PC-9 (cell line): ENCODE data around the gene IREB2. TPM values are rescaled to one million over a fixed set of nuclear protein-coding genes. Genes with fewer than 3 reads are reported as not detected.

Experiments
- BruUV-seq: library from RNA; stranded (reverse); fragments of 400-500 nt; replicated peaks from 2 replicates; lab custom pipeline; 2021; lab: Mats Ljungman, UMichigan
- CTCF ChIA-PET: fragments of 300-600 bp; sonication (Branson Sonifier 250); formaldehyde crosslinking; loops from one replicate; lab custom pipeline; 2022; ENCODE audit warnings: antibody characterized with exemption; lab: Charles Lee
- POLR2A ChIA-PET: fragments of 300-600 bp; sonication (Branson Sonifier 250); formaldehyde crosslinking; loops from one replicate; lab custom pipeline; 2022; ENCODE audit warnings: antibody characterized with exemption; ENCODE audit not compliant: unreplicated experiment; lab: Charles Lee
- DNase-seq, 2 experiments: peaks; one replicate each; pipeline versions ENCODE4 v3.0.0 to v3.0.0-alpha.2; 2015 to 2022; ENCODE audit warnings: mixed read lengths in 1 of 2
- H2AFZ ChIP-seq: fragments of 200-600 bp; sonication (generic); 2 replicates; pipeline ENCODE4 v1.8.1; 2017; ENCODE audit warnings: antibody characterized with exemption
- H3F3A ChIP-seq: fragments of 200-600 bp; sonication (generic); 2 replicates; pipeline ENCODE4 v1.8.1; 2017; ENCODE audit warnings: antibody characterized with exemption, mild to moderate bottlenecking, low read depth; ENCODE audit not compliant: insufficient read depth
- H3K27ac ChIP-seq: fragments of 200-600 bp; sonication (generic); 2 replicates; pipeline ENCODE4 v1.6.1; 2016; ENCODE audit warnings: mixed run types
- H3K27me3 ChIP-seq: fragments of 200-600 bp; sonication (generic); 2 replicates; pipeline ENCODE4 v1.6.1; 2016; ENCODE audit warnings: low read depth, mixed run types; ENCODE audit not compliant: insufficient read depth
- H3K36me3 ChIP-seq: fragments of 200-600 bp; sonication (generic); 2 replicates; pipeline ENCODE4 v1.6.1; 2016; ENCODE audit warnings: low read depth, mixed run types
- H3K4me1 ChIP-seq: fragments of 200-600 bp; sonication (generic); replicated peaks from 2 replicates; pipeline ENCODE4 v1.6.1; 2016; ENCODE audit warnings: mixed run types; ENCODE audit not compliant: insufficient read depth
- H3K4me2 ChIP-seq: fragments of 200-600 bp; sonication (generic); 2 replicates; pipeline ENCODE4 v1.6.1; 2017; ENCODE audit warnings: mixed run types
- H3K4me3 ChIP-seq: fragments of 200-600 bp; sonication (generic); 2 replicates; pipeline ENCODE4 v1.6.1; 2016; ENCODE audit warnings: mixed run types
- H3K79me2 ChIP-seq: fragments of 200-600 bp; sonication (generic); 2 replicates; pipeline ENCODE4 v1.6.1; 2017; ENCODE audit warnings: low read depth, mixed run types
- H3K9me2 ChIP-seq: fragments of 200-600 bp; sonication (generic); 2 replicates; pipeline ENCODE4 v1.8.1; 2017; ENCODE audit warnings: mild to moderate bottlenecking; ENCODE audit not compliant: insufficient read depth
- H3K9me3 ChIP-seq: fragments of 200-600 bp; sonication (generic); 2 replicates; pipeline ENCODE4 v1.8.1; 2016; ENCODE audit warnings: low read depth; ENCODE audit not compliant: insufficient read depth
- H4K20me1 ChIP-seq: fragments of 200-600 bp; sonication (generic); 2 replicates; pipeline ENCODE4 v1.8.1; 2017; ENCODE audit not compliant: insufficient read depth
- EZH2 ChIP-seq: fragments of 200-600 bp; sonication (generic); IDR thresholded peaks from 2 replicates; pipeline ENCODE4 v1.8.0; 2017; ENCODE audit warnings: antibody characterized with exemption, low read depth
- intact Hi-C: fragments of 100-400 bp; cut with micrococcal nuclease; formaldehyde crosslinking; loops from one replicate; pipeline ENCODE4 v1.10.0; 2022; ENCODE audit not compliant: unreplicated experiment
- total RNA-seq: library from RNA; stranded (reverse); gene quantifications from 2 replicates; pipeline ENCODE4 v1.2.3, GENCODE V29; 2021
- TF ChIP-seq, protein P1 (sequence below): fragments of 200-600 bp; sonication (generic); conservative IDR thresholded peaks from 2 replicates; pipeline ENCODE4 v1.6.1; 2017; ENCODE audit warnings: mixed run types, antibody characterized with exemption, mild to moderate bottlenecking, moderate library complexity

Gene IREB2
- total RNA-seq, 1 experiment from 2014 or later, result 48.8 TPM

DNA sequence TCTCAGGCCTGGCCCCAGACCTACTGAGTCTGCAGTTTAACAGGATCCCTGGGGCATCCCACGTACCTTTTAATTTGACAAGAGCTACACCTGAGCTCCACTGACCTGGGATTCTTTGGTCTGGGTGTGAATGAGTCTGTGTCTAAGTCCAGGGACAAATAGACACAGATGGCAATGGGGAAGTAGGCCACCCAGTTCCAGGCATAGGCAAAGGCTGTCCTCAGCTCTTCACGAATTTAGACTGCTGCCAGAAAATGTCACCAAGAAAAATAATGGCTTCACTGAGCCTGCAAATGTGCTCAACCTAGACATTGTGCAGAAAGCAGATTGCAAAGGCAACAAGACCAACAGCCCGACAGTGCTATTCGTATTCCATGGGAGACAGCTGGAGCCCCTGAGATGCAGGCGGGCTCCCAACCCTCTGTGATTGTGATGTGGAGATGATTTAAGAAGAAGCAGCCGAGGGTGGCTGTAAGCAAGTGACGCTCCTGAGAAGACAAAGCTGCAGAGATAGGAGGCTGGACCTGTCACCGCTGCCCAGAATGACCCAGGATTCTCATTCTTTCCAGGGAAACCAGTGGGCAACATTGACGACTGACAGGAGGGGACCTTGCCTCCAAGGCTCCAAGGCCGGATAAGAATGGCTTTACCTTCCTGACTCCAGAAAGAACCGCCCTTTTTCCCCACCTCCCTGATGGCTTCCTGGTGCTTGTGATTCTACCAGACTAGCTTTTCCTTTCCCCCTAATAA is 39.8 kb upstream of the IREB2 start:
- H3K36me3 ChIP-seq, result no peaks in the 10 kb centered on the region
- TF ChIP-seq, protein P1, sequence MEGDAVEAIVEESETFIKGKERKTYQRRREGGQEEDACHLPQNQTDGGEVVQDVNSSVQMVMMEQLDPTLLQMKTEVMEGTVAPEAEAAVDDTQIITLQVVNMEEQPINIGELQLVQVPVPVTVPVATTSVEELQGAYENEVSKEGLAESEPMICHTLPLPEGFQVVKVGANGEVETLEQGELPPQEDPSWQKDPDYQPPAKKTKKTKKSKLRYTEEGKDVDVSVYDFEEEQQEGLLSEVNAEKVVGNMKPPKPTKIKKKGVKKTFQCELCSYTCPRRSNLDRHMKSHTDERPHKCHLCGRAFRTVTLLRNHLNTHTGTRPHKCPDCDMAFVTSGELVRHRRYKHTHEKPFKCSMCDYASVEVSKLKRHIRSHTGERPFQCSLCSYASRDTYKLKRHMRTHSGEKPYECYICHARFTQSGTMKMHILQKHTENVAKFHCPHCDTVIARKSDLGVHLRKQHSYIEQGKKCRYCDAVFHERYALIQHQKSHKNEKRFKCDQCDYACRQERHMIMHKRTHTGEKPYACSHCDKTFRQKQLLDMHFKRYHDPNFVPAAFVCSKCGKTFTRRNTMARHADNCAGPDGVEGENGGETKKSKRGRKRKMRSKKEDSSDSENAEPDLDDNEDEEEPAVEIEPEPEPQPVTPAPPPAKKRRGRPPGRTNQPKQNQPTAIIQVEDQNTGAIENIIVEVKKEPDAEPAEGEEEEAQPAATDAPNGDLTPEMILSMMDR, result no peak
- POLR2A ChIA-PET, result no interaction called here
- H3K9me3 ChIP-seq, result no peaks in the 10 kb centered on the region
- no peaks in the 10 kb centered on the region for H4K20me1 ChIP-seq
- H3K4me1 ChIP-seq, result no peaks in the 10 kb centered on the region
- H3K79me2 ChIP-seq, result no peaks in the 10 kb centered on the region
- no peak for DNase-seq
- H3K27ac ChIP-seq, result no peak overlapping the region
- H3K4me2 ChIP-seq, result no peak overlapping the region
- CTCF ChIA-PET, result interaction anchor here (1.2 kb wide), 1 partner anchor 25 kb away, joined by 3 read pairs; no protein-coding TSS in a partner anchor
- H3K9me2 ChIP-seq, result no peaks in the 10 kb centered on the region
- BruUV-seq, result no TSS peak
- intact Hi-C loops, result no loop called here
- H3F3A ChIP-seq, result no peaks in the 10 kb centered on the region
- no peak overlapping the region for H2AFZ ChIP-seq
- no peak overlapping the region for H3K4me3 ChIP-seq
- H3K27me3 ChIP-seq, result 0 out of 2 replicates have a peak, but pooled peaks cover 5% of the 10 kb centered on the region

DNA sequence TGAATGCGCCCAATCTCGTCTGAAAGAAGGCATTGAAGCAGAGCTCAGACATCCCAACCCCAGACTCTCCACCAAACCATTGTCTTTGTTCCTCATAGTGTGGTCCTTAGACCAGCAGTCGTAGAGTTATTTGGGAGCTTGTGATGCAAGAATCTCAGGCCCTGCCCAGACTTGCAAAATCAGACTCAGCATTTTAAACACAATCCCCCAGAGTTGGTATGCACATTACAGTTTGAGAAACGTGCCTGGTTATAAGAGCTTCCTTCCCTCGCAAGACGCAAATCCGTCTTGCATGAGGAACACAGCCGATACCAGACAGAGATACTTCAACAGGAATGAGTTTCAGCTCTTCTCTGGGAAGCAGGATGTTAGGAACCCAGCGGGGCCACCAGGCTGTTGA is 38.9 kb upstream of the IREB2 start:
- no peaks in the 10 kb centered on the region for H3K79me2 ChIP-seq
- no peaks in the 10 kb centered on the region for H3K9me2 ChIP-seq
- H3K27me3 ChIP-seq, result 0 out of 2 replicates have a peak, but pooled peaks cover 5% of the 10 kb centered on the region
- no TSS peak for BruUV-seq
- H3K4me3 ChIP-seq, result no peak overlapping the region
- no peaks in the 10 kb centered on the region for H3K9me3 ChIP-seq
- TF ChIP-seq, protein P1, result no peak
- TF ChIP-seq EZH2, result no peak
- H3F3A ChIP-seq, result peaks cover 4% of the 10 kb centered on the region; the same call in 1 of the 2 replicates
- H3K36me3 ChIP-seq, result no peaks in the 10 kb centered on the region
- H3K4me1 ChIP-seq, result no peaks in the 10 kb centered on the region
- intact Hi-C loops, result no loop called here
- H3K27ac ChIP-seq, result no peak overlapping the region
- DNase-seq, result no peak
- ChIA-PET CTCF (interaction anchor here (1.2 kb wide), 1 partner anchor 24 kb away, joined by 3 read pairs; no protein-coding TSS in a partner anchor), POLR2A (no interaction called here)
- no peak overlapping the region for H3K4me2 ChIP-seq
- H2AFZ ChIP-seq, result no peak overlapping the region
- H4K20me1 ChIP-seq, result no peaks in the 10 kb centered on the region

DNA sequence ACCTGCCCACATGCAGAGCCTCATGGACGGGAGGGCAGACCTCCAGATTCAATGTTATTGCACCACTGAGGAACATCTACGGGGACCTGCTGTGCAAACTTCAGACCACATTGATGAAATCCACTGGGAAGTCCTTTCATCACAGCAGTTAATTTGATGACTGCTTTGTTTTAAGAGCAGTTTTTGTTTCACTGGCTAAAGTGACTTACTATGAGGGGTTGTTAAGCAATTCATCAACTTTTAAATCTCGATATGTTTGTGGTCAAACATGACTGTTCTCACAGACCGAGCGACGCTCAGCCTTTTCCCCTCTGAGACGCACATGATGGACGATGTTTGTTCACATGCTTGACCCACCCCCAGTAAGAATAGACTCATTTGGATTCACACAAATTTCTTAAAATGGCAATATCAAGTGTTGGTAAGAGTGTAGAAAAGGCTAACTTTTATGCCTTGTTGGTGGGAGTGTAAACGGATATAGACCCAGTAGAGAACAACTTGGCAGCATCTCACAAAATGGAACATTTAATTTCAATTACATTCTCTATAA is 35.9 kb upstream of the IREB2 start:
- Histone ChIP-seq H3K9me3 (no peaks in the 10 kb centered on the region), H3K9me2 (no peaks in the 10 kb centered on the region), H3K4me2 (no peak overlapping the region), H3K36me3 (no peaks in the 10 kb centered on the region), H4K20me1 (no peaks in the 10 kb centered on the region), H3K4me3 (no peak overlapping the region), H3K79me2 (no peaks in the 10 kb centered on the region), H3F3A (peaks cover 5% of the 10 kb centered on the region; the same call in 1 of the 2 replicates), H3K27ac (no peak overlapping the region), H3K27me3 (0 out of 2 replicates have a peak, but pooled peaks cover 5% of the 10 kb centered on the region), H2AFZ (no peak overlapping the region), H3K4me1 (no peaks in the 10 kb centered on the region)
- no peak for DNase-seq
- ChIA-PET POLR2A (no interaction called here), CTCF (no interaction called here)
- intact Hi-C loops, result no loop called here
- BruUV-seq, result no TSS peak
- TF ChIP-seq, protein P1, result no peak
- TF ChIP-seq EZH2, result no peak
